CD4-positive, alpha-beta T cell treated with Interleukin-4 for 4 hours (primary cell): ENCODE data around the gene TTLL7.
A peak's percentile ranks its signal among the peaks of the same experiment; 100 is the strongest.

Experiments
- DNase-seq: peaks from one replicate; pipeline ENCODE4 v3.0.0-alpha.2; 2020

Gene TTLL7, protein sequence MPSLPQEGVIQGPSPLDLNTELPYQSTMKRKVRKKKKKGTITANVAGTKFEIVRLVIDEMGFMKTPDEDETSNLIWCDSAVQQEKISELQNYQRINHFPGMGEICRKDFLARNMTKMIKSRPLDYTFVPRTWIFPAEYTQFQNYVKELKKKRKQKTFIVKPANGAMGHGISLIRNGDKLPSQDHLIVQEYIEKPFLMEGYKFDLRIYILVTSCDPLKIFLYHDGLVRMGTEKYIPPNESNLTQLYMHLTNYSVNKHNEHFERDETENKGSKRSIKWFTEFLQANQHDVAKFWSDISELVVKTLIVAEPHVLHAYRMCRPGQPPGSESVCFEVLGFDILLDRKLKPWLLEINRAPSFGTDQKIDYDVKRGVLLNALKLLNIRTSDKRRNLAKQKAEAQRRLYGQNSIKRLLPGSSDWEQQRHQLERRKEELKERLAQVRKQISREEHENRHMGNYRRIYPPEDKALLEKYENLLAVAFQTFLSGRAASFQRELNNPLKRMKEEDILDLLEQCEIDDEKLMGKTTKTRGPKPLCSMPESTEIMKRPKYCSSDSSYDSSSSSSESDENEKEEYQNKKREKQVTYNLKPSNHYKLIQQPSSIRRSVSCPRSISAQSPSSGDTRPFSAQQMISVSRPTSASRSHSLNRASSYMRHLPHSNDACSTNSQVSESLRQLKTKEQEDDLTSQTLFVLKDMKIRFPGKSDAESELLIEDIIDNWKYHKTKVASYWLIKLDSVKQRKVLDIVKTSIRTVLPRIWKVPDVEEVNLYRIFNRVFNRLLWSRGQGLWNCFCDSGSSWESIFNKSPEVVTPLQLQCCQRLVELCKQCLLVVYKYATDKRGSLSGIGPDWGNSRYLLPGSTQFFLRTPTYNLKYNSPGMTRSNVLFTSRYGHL

GRCh38 chr1:83998498-83999315, at the start of gene TTLL7:
TTLL7 (minus strand) TSS chr1:83999132; CDS start chr1:83952211, 46,921 bp downstream.
- peak; percentile 50 for DNase-seq

DNA sequence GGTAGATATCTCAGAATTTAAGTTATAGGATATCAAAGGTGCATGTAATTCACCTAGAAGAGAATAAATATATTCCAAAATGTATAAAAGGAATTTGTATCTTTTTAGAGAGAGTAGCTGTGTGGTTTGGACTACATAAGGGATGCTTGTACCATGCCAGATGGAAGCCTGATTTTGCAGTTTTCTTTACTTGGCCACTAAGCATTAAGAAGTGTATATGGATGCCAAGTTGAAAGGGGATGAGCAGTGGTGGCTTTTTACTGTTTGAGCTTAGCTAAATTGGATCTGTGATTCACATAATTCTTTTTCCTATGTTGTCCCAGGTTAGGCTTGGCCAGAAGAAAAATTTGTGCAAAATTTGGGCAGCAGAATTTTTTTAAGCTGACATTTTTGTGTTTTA, 43.5 kb upstream of the TTLL7 start:
- no peak for DNase-seq

- no peak for DNase-seq
Measured at GRCh38 chr1:84037758-84038611, 39.1 kb upstream of the TTLL7 start.

DNA sequence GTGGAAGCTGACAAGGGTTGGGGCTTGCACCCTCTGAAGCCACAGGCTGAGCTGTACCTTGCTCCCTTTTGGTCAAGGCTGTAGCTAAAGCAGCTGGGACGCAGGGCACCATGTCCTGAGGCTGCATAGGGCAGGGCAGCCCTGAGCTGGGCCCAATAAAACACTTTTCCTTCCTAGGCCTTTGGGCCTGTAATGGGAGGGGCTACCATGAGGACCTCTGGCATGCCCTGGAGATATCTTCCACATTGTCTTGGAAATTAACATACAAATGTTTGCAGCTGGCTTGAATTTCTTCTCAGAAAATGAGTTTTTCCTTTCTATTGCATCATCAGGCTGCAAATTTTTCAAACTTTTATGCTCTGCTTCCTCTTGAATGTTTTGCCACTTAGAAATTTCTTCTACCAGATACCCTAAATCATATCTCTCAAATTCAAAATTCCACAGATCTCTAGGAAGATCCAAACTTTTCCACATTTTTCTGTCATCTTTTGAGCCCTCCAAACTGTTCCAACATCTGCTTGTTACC, 32.9 kb upstream of the TTLL7 start:
- DNase-seq = no peak

GRCh38 chr1:84027368-84027767, 28.4 kb upstream of the TTLL7 start:
- no peak for DNase-seq

DNA sequence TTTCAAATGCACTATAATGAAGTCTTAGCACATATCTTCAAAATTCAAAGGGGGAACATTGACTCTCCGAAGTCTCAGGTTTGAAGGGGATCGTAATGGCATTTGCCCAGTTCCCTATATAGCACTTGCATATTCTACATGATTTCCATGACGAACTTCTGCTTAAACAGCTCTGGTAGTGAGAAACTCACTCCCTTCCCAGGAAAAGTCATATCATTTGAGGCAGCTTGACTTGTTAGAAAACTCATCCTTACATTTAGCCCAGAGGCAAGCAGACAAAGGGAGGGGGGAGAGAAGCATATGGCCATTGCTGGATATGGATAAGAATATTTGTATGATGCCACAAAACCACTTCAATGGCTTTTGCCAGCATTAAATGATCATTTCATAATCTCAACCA, 27.0 kb upstream of the TTLL7 start:
- no peak for DNase-seq

DNA sequence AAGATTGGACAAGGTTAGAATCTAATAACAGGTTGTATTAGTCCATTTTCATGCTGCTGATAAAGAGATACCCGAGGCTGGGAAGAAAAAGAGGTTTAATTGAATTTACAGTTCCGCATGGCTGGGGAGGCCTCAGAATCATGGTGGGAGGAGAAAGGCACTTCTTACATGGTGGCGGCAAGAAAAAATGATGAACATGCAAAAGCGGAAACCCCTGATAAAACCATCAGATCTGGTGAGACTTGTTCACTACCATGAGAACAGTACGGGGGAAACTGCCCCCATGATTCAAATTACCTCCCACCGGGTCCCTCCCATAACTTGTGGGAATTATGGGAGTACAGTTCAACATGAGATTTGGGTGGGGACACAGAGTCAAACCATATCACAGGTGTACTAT, 22.9 kb upstream of the TTLL7 start:
- no peak for DNase-seq

- DNase-seq = no peak
Measured at GRCh38 chr1:84020151-84020550, 21.2 kb upstream of the TTLL7 start.

DNA sequence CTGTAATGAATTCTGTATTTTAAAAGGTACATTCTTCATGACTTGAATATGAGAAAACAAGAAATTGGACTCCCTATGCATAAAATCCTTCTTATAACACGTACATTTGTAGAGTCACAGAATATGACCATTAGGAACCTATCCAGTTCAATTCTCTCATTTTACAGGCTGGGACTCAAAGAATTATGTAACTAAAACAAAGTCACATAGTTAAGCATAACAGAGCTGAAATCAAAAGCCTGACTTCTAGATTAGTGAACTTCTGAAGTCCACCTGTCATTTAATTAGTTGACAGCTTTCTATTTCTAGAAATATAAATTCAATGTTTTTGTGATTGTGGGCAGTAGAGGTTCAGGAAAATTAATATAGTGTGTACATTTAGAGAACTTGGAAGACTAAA, 20.3 kb upstream of the TTLL7 start:
- no peak for DNase-seq

GRCh38 chr1:84013708-84014107, 14.8 kb upstream of the TTLL7 start:
- DNase-seq = no peak

DNA sequence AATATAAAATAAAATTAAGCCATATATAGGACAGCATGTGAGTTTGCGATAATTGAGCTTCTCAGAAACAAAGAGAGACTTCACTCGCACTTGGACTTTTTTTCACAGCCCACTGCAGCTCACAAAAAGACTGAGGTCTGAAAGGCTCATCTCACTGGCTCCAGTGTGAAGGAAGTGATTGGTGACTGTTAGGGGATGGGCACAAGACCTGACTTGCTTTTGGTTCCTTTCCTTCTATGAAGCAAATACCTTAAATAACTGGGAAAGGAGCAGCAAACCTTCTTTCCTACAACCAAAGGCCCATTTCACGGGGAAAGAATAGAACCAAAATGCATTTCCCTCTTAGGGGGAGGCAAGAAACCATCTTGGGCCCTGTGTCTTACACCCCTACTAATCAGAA, 13.1 kb upstream of the TTLL7 start:
- no peak for DNase-seq

- no peak for DNase-seq
Measured at GRCh38 chr1:84010136-84010535, 11.2 kb upstream of the TTLL7 start.

DNA sequence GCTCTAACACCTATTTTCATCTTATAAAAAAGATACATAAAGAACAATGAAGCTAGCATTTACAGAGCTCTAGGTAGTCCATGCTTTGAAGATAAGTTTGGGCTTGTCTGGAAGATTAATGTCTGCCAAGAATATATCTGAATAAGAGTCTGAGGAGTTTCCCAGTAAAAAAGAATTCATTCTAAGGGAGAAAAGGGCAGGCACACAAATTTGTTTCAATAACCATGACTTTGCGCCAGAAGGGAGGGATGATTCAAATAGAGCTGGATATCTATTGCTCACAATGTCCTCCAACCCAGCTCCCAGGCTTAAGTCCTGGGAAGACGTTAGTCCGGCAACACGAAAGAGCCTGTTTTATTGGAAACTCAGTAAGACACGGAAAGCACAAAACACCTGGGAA, 9.7 kb upstream of the TTLL7 start:
- no peak for DNase-seq

DNA sequence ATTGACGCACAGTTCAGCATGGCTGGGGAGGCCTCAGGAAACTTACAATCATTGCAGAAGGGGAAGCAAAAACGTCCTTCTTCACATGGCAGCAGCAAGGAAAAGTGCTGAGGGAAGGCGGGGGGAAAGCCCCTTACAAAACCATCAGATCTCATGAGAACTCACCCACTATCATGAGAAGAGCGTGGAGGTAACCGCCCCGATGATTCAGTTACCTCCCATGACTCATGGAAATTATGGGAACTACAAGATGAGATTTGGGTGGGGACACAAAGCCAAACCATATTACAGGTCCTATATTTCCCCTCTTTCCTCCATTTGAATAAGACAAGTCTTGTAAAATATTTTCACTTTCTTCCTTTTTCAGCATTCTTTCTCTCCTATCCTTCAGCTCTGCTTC, 7.7 kb upstream of the TTLL7 start:
- DNase-seq = no peak

DNA sequence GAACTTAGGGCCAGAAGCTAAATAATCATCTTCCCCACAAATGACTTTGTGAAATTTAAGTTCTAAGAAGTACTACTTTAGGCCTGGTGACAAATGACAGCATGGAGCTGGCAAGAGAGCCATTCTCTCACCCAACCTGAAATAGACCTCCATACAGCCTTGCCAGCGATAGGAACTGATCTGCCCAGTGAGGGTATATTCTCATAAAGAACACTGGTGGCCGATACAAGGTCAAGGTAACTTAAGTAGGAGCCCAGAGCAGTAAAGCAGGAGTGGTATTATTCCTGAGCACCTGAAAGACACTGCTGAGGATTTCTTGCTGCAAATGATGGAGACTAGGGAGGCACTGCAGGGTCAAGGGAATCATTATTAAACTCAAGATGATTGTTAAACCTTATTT, 2.6 kb upstream of the TTLL7 start:
- no peak for DNase-seq

GRCh38 chr1:84000954-84001495, 2.1 kb upstream of the TTLL7 start:
- DNase-seq = no peak

DNA sequence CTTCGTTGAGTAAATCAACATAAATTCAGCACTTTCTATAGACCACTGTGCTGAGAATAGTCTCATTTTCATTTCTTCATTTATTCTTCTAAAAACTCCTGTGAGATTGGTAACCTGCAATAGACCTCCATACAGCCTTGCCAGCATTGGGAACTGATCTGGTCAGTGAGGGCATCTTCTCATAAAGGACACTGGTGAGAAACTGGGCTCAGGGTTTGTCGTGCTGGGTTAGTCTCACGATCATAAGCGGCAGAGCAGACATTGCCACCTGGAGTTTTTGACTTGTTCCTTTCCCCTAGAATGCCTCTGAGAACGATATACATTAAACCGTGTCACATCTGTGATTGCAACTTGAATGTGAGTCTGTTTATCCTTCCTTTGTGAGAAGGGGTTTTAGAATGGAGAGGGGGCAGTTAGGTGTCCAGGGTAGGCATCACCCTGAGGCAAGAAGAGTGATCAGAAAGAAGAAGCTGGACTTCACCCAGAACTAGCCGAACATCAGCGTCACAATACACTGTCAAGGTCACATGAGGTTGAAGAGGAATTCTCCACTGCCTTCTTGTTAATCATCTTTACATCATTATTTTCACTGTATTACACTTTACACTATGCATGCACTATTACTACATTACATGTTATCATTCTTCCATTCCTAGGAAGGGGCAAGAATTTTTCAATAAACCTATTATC, 1.4 kb upstream of the TTLL7 start:
- DNase-seq = no peak

GRCh38 chr1:83999316-83999819, 436 bp upstream of the TTLL7 start:
- no peak for DNase-seq

DNA sequence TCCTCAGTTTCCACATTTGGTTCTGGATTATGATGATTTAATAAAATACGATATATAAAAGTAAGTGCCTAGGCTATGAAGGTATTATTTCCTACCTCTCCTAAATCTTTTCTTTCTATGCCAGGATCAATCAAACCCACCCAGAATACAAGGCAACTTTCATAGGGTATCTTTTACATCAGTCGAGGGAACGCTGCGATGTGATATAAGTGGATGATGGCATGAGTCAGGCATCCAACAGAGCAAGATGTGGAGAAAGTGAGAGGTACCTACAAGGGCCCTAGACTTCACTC, 781 bp downstream of the TTLL7 start:
- no peak for DNase-seq

DNA sequence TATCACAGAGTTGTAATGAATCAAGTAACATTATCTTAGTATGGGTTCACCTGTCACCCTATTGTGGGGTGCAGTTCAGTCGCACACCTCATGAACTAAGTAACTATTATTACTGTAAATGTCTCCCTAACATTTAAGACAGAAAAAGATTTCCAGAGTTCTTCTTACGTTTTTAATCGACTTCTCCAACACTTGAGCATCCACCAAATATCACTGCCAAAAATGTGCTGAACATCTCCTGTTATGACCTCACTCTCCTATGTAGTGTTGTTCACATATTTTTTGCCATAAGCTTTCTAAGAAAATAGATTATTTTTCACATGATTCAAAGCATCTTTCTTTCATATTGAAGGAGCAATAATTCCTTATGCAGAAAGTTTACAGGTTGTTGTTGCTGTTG, 1.3 kb downstream of the TTLL7 start:
- DNase-seq = no peak

- no peak for DNase-seq
Measured at GRCh38 chr1:83996621-83997020, 2.3 kb downstream of the TTLL7 start.
